ENCODE results near the gene EXOC6B.

Gene EXOC6B

DNA sequence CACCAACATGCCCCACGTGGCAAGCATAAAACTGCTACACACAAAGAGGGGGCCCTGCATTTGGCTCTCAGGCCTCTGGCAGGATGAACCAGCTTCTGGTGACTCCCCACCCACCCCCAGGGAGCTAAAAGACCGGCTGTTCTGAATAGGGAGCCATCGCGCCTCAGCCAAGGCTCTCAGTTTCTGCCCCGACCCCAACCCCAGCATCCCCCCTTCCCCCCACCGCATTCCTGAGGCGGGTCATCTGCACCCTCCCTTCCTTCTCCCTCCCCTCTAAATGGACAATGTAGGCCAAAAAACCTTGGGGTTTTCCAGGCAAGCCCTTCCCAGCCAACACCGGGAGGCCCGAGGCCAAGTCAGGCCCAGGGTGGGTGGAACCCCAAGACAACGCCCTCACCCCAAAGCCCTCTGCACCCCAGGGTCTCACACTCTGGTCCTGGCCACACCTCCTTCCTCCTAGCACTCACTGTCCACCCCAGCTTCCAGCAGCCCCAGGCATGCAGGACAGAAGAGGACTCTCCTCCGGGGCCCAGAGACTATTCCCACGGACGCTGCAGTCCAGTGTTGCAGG, 683.9 kb downstream of the EXOC6B start:
- DNase-seq, result no peak

DNA sequence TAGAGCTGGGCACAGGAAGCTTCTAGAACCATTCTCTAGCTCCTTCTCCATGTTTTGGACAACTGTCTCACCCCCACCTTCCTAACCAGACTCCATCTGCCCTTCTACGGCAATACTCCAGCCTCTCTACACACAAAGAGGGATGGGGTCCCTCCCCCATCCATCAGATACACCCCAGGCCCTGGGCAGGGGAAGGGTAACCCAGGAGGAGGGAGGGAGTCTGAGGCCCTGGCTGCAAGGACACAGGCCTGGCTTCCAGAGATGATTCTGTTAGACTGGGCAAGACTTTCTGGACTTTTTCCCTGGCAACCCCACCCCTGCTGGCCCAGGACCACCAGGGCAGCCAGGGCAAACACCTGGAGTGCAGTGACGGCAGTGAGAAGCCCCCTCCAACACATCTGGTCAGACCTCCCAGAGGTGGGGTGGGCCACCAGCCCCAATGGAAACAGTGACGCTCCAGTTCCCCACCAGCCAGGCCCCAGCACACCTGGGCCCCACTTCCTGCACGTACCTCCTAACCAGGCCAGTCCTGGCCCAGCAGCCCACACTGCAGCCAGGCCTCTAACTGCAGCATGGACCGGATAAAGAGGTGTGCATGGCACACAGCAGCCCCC, 684.7 kb downstream of the EXOC6B start:
- no peak for DNase-seq

DNA sequence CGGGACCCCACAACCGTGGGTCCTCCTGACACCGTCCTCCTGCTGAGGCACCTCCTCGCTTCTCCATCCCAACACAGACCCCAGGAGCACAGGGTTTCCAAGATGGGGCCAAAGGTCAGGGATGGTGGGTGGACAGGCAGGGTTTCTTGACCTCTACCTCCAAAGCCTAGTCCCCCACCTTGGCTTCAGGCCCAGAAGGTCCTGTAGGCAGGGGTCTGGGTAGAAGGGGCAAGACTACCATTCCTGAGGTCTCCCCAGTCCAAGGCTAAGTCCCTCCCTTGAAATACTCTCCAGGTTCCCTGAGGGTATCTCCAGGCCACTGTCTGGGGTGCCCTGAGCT, 685.2 kb downstream of the EXOC6B start:
- no peak for DNase-seq

DNA sequence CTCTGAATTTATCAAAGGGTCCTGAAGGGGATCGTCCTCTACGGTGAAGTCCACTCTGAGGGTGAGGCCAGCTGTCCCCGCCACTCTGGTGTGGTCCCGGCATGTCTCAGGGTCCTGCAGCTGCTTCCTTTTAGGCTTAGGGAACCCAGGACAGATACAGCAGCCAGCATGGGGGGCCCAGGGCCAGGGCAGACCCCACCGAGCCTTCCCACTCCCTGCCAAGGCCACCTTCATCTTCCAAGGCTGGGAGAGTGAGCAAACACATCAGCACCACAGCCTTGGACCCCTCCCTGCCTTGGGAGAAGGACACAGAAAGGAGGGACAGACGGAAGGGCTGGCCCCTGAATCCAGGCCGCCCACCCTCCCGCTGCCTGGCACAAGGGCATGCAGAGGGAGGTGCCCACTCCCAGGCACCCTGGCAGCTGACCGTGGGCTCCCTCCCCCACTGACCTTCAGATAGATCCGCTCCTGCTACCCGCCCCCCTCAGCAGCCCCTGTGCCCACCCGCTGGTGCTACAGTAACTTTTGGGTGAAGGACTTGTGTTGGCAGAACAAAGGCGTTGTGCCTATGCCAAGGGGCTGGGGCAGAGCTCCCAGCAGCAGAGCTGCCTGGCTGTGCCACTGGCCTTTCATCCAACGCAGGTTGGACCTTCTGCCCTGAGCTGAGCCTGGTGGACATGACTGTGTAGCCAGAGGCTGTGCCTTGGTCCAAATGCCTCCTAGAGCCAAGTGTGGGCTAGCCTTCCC, 685.8 kb downstream of the EXOC6B start:
- no peak for DNase-seq

DNA sequence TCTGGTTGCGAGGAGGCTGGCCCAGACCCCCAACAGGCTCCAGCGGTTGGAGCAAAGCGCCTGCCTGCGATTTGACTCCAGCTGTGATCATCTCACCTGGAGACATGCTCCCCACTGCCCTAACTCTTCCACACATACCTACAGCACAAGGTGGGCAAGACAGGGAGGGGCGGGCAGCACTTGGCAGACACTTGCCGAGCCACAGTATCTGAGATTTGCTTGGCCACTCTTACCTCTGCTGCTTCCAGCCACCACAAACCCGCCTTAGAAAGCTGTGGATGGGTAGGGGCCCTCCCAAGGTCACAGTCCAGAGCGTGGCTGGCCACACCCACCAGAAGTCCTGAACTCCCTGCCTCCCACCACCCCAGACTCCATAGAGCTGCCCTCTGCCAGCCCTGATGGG, 686.4 kb downstream of the EXOC6B start:
- DNase-seq, result no peak

DNA sequence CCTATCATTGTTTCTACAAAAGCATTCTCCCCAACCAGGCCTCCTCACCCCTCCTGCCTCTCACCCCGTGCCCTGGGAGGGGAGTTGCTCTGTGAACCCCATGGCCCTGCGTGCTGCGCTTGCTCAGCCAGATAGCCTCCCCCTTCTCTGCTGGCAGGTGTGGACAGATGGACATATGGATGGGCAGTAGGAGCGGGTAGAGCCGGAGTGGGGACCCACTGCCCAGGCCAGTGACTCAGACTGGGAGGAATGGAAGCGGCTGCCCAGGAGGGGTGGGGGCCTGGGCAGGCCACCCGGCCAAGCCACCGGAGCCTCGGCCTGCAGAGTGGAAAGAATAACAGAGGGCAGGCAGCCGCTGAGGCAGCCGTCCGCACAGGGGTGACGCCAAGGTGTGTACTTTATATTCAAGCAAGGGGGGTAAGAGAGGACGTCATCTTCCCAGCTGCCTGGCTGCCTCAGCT, 686.9 kb downstream of the EXOC6B start:
- no peak for DNase-seq

DNA sequence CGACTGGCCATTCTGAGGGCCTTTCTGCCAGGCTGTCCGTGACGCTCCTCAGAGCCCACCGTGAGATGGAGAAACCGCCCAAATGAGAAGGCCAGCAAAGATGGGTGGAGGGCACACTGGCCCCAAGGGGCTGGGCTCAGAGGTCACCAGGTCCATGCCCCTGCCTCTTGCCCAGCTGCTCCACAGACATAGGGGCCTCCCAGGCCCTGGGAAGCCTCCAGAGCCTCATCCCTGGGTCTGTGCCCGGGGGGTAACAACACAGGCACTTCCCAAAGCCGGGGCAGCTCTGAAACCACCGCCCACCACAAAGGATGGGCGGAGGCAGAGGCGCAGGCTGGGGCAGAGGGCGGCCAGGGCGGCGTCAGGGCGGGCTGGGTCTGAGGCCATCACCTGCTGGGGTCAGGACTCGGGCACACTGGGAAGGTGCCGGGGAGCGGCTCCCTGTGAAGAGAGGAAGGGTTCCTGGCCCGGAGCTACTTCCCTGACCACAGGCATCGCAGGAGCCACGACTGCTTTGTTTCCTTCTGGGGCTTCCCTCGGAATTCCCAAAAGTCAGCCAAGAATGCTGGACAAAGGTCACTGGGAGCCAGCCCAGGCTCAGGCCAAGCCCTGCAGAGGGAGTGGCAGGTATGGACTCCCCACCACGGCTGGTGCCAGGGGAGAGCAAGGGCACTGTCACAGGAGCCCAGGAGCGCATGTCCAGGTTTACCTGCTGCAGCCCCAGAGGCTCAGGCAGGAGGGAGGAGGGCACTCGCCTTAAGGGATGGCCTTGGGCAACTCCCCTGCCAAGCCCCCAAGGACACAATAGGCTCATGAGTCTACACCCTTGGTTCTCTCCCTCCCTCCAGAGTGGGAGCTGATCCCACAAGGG, 687.6 kb downstream of the EXOC6B start:
- no peak for DNase-seq

DNA sequence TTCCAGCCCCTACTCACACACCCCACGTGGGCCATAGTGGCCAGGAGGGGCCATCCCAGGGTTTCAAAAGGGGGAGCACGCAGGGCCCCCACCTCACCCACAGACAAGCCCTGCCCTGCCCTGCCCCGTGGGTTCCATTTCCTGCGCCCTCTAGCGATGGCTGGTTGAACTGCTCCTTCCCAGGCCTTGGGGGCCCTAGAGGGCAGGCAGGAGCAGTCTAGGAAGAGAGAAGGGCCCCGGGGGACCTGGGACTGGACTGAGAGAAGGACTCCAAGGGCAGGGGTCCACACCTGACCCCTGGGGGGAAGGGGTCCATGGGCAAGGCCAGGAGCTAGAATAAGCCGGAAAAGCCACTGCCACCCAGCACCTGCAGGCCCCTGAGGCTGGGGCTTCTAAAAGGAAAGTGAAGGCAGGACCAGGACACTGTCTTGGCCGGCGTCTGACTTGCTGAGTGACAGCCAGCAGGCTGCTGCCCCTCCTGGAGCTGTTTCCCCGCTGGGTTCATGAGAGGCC, 688.3 kb downstream of the EXOC6B start:
- DNase-seq, result peak; percentile 76

DNA sequence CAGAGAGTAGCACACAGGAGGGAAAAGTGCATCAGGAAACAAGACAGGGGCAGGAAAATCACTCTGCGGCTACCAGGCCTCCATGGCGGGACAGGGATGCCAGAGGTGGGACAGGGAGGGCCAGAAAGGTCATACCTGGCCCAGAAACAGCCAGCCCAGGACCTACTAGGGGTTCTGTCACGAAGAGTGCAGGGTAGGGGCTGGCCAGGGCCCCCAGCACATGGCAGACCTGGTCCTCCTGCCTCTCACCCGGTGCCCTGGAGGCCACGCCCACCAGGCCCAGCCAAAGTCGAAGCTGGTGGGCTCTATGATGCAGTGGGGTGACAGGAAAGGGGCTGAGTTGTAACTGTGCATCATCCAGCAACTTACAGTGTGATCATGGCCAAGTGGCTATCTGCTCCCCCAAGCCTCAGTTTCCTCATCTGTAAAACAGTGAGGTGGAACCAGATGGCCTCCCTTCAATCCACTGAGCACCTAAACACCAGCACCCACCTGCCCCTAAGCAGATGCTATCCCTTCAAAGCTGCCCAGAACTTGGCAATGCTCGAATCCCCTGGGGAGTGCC, 688.8 kb downstream of the EXOC6B start:
- no peak for DNase-seq

DNA sequence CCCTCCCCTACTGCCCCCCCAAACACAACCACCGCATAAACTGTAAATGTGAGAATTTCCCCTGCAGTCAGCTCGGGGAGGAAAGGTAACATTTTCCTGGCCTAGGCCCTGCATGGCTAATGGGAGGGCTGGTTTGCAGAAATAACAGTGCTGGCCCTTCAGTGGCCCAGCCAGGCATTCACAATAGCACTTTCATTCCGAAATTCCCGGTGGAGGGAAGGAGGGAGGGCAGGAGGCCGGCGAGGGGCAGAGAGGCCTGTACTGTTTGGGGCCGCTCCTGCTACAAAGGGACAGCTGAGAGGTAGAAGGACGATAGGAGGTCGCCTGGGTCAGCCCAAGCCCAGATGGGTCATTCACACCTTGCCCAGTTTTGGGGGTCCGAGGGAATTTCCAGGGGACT, 689.5 kb downstream of the EXOC6B start:
- DNase-seq, result no peak

DNA sequence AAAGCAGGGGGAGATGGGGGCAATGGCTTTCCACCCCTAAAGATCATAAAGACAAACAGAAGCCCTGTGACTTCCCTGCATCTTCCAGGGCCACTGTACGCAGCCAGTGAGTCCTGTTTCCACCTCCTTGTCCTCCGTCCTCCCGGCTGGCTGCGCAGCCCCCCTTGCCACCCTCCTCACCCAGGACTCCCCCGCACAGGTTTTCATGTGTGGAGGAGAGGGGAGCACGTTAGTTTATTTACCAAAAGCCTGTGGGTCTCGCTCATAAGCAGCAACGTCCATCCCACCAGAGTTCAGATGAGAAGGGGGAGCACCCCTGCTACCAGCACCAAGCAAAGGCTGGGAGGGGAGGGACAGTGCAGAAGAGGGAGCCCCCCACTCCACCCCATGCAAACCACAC, 689.9 kb downstream of the EXOC6B start:
- no peak for DNase-seq

DNA sequence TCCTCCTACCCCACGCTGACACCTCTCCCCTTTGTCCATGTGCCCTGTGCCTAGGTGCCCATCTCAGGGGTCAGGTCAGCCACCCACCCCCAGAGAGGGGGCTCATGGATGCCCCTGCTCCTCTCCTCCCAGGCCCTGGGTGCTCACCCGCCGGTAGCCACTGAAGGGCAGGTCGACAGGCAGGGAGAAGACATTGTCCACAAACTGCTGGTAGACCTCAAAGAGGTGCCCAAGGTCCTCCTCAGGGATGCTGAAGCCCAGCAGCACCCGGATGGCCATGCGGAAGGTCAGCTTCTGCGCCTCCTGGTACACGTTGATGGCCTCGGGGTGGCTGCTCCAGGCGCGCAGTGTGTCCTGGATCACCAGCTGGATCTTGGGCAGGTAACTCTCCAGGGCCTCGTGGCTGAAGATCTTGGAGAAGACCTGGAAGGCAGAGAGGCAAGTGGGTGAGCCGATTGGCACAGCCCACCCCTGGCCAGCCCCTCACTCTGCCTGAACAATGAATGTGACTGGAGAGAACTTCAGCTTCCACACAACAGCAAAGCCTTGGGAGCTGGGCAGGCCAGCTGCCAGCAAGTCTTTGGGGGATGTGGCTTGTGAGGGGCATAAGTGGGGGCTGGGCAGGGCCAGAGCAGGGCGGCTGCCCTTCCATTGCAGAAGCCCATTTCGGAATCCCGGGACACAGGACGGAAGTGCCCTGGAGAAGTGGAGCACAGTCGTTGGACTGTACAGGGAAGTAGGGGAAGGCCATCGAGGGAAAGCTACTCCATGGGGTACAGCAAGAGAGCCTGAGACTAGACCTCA, 690.6 kb downstream of the EXOC6B start:
- no peak for DNase-seq

DNA sequence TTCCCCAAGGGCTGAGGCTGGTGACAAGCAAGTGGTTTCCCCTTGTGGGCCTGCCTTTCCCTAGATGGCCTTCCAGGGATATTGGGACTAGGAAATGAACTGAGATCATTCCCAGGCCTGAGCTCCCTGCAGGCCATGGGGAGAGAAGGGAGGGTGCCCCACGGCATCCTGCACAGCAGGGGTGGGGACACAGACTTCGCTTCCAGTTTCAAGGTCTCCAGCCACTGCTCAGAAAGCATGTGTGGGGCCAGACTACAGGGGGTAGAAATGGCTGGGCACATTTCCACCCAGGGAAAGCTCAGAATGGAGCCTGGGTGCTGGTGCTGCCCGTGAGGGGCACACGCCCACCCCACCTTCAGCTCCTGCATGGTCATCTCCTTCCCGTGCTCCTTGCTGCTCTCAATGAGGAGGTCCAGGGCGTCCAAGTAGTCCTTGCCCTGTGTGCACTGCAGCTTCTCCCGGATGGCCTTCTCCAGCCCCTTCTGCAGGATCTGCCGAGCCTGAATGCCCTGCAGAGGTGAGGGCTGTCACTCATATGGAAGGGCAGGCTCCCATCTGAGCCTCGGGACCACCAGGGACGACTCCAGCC, 691.3 kb downstream of the EXOC6B start:
- no peak for DNase-seq

DNA sequence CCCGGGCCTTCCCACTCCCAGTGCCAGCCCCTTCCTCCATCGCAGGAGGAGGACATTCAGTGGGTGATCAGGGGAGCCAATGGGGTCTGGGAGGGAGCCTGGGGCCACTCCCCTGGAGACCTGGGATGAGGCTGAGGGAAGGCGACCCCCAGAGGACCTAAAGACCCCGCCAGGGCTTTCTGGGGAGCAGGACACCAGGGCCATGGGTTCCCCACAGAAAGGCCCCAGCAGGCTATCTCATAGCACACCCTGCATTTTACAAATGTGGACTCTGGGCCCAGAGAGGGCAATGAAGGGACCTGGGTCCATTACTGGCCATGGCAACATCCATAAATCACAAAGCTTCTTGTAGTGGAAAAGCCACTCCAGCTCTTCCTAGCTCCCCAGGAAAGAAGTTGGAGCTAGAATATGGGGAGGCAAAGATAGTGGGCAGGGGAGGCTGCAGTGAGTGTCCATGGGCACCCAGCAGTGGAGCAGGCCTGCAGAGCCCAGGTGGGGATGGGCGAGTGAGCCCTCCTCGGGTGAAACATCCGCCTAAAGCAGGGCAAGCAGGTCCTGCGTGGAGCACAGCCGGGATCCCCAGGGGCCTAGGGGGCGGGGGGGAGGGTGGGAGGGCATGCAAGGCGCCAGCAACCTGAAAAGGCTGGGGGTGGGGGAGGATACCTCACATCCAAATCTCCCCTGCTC, 692.0 kb downstream of the EXOC6B start:
- no peak for DNase-seq

DNA sequence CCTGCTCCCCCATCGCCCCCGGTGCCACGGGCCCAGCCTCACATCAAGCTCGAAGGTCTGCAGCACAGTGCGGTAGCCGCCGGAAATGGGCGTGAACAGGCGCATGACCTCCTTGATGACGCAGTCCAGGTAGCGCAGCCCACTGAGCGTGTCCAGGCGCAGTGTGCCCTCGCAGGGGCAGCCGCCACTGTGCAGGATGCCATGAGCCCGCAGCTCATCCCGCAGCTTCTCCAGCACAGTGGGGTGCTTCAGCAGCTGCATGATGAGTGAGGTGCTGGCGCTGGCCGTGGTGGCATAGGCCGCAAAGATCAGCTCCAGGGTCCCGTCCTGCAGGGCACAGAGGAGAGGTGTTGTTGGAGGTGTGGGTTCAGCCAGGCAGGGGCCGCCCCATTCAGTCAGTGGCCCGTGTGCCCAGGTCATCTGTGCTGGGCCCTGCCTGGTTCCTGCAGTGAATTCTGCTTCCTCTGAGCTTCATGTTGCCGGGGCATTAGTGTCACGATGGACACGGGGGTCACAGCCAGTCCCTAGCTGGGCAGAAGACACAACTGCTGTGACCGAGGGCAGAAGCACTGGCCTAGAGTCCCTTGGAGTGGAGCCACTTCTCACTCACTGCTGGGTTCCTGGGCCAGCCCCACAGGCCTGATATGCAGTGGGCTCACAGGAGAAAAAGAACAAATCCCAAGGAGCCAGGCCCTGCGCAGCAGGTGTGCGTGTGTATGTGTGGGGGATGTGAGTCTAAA, 692.7 kb downstream of the EXOC6B start:
- no peak for DNase-seq

DNA sequence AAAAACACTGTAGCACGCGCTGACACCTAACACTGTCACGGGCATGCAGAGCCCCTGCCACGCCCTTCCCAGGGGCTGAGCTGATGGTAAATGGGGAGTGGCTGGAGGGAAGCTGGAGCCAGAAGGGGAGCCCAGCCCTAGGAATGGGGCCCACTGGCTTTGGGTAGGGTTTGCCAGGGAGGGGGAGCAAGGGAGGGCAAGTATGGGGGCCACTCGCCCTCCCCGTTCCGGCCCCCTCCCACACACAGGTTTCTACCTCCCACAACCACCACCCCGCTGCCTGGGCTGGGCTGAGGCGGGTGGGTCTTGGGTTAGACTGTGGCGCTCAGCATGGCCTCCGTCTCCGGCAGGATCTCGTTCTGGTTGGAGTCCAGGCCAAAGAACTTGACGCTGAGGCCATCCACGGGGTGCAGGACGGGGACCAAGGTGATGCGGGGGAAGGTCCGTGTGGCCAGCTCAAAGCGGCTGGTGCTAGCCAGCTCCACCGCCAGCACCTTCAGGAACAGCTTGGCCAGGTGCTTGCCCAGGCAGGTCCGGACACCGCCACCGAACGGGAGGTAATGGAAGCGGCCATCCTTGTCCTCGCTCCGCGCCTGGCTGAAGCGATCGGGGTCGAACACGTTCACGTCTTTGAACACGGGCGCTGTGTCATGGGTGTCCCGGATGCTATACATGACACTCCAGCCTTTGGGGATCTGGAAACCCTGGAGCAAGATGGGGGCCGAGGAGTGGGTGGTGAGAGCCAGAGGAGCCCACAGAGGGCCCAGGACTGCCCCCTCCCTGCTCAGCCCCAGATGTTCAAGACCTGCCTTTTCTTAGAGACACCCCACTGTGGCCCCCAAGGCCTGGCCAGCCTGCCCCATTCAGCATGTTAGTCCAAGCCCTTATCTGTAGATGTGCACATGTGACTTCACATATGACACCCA, 693.7 kb downstream of the EXOC6B start:
- DNase-seq, result no peak

DNA sequence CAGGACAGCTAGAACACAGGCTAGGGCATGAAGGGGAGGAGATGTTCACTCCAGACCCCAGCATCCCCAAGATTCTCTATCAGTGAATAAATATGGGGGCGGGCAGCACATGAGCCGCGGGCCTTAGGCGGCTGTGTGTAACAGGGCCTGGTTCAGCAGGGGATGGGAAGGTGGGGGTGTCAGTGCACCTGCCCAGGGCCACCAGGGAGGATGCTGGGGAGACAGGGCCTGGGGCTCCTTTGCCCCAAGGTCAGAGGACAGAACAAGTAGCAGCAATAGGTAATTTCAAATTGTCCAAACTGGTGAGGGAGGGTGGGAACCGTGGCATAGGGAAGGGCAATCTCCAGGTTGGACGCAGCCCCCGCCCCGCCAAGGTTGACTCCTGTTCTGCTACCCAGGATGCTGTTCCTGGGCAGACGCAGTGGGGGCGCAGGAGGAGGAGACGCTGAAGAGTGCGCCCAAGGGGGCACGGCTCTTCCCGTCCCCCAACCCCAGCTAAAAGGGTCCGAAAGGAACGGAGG, 694.4 kb downstream of the EXOC6B start:
- no peak for DNase-seq

DNA sequence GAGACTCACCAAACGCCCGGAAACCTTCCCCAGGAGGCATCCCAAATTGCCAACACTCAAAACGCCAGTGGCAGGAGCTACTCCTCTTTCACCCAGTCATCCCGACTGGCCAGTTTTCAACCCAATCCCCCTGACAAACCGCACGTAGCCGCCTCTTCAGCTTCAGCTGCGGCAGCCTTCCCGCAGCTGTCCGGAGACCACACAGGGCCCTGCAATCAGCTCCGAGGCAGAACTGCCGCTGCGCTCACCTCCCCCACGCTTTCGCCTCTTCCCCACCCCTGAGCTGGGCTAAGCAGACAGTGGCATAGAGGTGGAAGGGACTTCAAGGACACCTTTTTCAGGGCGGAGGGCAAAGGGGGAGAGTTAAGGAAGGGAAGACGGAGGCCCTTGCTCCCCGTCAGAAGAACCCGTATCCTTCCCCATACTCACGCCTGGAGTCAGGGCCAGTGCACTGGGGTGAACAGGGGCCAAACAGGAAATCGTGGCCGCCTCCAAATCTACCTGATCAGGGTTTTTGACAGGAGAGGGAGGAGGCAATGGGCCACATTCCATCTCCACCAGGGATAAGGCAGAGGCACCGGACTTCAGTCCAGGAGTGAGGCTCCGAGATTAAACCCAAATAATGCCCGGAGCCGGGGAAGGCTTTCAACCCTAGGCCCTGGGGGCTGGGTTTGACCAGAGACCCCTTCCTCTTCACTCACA, 695.0 kb downstream of the EXOC6B start:
- no peak for DNase-seq

All from retina (tissue), 1 donor.